ENCODE data around the gene YY1AP1.

DNA sequence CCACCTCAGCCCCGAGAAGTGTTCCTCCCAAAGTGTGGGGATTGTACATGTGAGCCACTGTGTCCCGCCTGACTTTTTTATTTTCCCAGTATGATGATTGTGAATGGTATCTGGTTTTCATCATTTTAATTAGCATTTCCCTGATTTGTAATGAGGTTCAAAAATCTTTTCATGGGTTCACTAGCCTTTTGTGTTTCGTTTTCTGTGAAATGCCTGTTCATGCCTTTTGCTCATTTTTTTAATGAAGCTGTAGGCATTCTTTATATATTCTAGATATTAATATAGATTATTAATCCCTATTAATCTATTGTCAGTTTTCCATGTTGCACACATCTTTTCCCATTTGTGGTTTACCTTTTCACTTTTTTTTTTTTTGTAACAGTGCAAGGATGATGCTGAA is 20.8 kb upstream of the YY1AP1 start:
- TF ChIP-seq, protein P1, sequence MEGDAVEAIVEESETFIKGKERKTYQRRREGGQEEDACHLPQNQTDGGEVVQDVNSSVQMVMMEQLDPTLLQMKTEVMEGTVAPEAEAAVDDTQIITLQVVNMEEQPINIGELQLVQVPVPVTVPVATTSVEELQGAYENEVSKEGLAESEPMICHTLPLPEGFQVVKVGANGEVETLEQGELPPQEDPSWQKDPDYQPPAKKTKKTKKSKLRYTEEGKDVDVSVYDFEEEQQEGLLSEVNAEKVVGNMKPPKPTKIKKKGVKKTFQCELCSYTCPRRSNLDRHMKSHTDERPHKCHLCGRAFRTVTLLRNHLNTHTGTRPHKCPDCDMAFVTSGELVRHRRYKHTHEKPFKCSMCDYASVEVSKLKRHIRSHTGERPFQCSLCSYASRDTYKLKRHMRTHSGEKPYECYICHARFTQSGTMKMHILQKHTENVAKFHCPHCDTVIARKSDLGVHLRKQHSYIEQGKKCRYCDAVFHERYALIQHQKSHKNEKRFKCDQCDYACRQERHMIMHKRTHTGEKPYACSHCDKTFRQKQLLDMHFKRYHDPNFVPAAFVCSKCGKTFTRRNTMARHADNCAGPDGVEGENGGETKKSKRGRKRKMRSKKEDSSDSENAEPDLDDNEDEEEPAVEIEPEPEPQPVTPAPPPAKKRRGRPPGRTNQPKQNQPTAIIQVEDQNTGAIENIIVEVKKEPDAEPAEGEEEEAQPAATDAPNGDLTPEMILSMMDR (IDR thresholded peaks at IDR 0.05): no peak
- no peak for TF ChIP-seq POLR2A (IDR thresholded peaks at IDR 0.05)
